GM18498 (cell line): ENCODE results near the gene GNAL.

Source experiments
- ATAC-seq: cut with Tn5 transposase; IDR thresholded peaks from one replicate; pipeline ENCODE4 v1.9.1; 2021; ENCODE audit warnings: mild to moderate bottlenecking, moderate library complexity; ENCODE audit not compliant: unreplicated experiment

Gene GNAL

DNA sequence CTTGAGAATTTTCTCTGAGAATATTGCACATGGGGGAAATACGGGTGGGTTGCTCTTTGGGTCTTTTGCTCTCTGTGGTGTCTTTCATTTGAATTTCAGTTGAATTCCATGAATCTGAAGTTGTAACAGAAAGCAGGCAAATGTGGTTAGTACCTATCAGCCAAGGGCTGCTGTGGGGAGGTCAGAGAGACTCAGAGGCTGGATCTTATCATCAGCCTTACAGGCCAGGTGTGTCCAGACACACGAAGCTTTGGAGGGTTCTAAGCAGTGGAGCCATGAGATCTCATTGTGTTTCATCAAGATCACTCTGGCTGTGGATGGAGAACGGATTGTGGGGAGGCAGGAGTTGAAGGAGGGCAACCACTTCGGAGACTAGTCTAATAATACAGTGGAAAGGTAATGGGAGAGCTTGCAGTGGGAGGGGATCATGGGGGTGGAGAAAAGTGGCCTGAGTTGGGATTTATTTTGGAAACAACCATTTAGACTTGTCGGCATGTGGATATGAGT is 68.1 kb downstream of the GNAL start:
- ATAC-seq = no peak

DNA sequence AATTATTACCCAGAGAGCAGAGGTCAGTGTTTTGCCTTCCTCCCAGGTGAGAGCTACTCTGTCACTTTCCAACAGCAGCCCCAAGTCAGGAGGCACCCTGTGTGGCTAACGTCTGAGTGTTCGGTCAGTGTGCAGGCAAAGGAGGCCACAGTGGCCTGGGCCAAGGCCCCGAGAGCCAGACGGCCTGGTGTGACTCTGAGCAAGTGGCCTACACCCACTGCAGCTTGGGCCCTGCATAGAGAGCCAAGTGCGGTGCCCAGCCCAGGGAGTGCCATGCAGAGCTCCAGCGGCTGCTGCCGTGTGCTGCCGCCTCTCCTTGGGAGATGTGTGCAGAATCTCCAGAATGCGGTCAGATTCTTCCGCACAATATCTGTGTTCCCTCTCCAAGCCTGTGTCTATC is 70.4 kb downstream of the GNAL start:
- no peak for ATAC-seq

DNA sequence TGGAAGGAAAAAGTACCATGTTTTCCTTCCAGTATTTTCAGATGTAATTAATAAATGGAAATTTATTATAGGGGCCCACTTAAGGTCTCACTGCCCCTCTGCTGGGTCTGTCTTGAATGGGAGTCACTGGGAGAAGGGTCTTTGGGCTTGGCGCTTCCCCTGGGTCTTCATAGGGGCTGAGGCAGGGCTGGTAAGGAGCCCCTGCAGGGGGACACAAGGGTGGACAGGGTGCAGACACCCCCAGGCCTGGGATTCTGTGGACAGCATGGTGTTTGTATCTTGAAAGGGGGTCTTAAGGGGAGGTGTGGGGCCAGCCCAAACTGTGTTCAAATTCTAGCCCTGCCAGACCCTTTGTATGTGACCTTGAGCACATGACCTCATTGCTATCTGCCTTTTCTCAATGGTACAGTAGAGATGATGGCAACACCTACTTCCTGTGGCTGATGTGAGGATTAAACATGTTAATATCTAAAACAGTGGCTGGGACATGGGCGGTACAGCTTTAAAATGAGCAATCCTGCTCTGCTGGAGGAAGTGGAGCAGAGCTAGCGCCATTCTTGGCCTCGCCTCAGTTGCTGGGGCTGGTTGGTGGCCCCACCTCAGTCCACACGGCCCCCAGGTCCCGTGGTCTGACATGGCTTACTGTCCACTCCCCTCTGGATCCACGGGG is 71.6 kb downstream of the GNAL start:
- no peak for ATAC-seq

DNA sequence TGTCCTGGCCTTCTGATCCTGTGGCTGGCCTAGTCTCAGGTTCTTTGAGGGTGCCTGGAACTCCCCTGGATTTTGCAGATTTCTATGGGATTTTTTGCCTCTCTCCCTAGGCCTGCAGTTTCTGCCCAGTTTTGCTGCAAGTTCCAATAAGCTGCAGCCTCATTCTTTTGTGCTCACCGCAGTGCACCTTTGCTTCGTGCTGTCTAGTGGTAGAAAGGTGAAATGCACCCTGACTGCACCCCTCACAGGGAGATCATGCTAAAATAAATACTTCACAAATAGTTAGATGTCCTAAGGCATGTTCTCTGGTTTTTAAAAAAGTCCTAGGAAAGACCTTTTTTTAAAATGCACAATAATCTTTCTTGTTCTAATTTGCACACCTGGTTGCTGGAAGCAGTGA is 72.5 kb downstream of the GNAL start:
- no peak for ATAC-seq

DNA sequence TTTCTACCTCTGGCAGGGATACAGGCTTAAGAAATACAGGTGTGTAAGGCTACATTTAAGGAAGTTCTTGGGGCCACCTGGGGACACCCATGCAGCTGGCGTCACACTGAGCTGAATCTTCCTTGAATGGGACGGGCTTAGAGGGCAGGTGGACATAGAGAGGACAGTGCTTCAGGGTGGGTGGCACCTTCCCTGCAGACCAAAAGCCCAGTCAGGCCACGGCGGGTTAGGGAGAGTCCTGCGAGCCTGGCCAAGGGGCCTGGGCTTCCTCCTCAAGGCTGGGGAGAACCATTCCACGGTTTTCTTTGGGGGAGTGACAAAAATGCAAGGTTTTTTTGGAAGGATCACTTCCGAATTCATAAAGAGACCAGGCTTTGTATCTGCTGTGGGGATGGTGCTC is 73.4 kb downstream of the GNAL start:
- ATAC-seq = no peak

DNA sequence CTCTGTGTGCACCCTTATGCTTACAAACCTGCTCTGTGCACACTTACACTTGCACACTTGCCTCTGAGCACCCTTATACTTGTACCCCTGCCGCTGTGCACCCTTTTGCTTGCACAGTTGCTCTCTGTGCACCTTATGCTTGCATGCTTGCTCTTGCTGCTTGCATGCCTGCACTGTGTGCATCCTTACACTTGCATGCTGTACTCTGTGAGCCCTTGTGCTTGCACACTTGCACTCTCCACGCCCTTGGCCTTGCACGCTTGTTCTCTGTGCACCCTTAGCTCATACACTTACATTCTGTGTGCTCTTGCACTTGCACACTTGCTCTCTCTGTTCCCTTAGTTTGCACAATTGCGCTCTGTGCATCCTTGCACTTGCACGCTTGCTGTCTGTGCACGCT is 78.3 kb downstream of the GNAL start:
- ATAC-seq = no peak

DNA sequence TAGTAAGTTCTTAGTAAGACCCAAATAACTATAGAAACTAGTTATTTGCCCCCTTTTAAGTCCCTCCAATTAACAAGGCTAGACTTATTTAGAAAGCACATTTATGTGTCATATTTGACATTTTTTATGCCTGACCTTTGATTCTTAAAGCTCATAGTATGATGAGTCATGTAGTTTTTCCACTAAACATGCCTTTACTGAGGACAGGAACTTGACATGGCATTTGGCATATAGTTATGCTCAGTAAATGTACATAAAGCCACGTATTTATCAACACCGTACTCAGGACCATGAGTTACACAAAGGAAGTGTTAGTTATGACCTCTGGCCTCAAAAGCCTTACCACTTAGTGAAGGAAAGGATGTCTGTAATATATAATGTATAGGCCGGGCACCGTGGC is 78.9 kb downstream of the GNAL start:
- no peak for ATAC-seq

DNA sequence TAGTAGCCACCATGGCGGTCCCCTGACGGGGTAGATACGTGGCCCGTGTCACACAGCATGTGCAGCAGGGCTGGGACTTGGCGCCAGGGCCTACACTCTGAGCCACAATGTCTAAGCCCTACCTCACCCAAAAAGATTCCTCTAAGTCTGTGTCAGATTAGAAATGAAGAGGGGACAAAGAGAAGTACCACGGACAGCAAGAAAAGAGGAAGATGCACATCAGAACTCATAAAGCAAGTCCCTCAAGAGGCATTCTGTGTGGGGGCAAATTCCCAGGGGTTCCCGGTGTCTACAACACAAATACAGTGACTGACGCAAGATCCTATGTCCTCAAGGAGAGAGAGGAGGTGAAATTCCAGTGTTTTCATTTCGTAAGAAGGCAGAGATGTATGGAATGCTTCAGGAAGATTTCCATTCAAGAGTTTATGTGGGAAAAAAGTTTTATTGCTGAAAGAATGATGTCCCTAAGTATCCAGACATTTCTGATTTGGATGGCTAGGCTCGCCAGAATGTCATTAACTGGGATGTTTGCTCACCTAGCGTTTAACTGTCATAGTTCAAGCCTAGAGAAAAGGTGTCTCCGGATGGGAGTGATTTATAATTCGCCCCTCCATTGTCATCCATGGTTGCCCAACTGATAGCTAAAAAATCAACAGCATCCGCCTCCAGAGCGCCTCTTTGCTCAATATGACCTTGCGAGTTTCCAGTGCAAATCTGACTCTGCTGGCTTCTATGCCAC is 86.5 kb downstream of the GNAL start:
- no peak for ATAC-seq

DNA sequence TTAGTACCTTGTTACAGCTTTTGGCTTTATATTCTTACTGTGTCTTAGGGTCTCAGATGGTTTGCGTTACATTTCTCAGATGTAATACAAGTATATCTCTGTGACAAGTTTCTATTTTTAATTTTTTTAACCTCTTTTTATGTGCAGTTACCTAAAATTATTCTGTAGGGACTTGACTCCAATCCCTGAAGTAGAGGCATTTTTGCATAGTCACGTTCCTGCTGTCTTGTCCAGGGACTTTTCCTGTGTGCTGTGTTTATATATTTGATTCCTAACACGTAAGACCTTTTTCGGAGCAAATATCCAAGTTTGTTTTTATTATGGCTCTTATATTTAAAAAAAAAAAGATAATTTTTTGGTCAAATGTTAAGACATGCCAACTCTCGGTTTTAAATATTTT is 91.0 kb downstream of the GNAL start:
- ATAC-seq = no peak

DNA sequence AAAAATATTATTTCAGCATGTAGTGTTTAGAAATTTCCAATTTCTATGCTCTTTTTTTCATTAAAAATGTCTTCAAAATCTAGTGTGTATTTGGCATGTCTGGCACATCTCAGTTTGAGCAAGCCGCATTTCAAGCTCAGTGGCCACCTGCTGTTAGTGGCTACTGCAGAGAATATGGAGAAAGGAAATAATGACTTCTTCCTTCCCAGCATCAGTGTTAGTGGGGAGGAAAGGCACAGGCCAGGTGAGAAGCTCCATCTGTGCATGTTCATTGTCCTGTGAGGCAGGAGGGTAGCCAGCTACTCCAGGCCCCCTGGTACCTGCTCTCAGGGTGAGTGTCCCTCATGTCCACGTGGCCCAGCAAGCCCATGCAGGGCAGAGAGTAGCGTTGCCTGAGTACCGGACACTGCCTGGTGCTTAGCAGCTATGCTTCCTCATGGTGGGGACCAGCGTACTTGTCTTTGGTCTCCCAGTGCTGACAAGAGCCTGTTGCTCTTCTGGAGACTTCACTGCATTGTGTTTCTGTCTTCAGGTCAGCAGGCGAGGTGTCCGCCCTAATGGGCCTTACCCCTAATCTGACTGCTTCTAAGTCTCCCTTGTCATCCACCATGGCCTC is 94.8 kb downstream of the GNAL start:
- ATAC-seq = no peak

DNA sequence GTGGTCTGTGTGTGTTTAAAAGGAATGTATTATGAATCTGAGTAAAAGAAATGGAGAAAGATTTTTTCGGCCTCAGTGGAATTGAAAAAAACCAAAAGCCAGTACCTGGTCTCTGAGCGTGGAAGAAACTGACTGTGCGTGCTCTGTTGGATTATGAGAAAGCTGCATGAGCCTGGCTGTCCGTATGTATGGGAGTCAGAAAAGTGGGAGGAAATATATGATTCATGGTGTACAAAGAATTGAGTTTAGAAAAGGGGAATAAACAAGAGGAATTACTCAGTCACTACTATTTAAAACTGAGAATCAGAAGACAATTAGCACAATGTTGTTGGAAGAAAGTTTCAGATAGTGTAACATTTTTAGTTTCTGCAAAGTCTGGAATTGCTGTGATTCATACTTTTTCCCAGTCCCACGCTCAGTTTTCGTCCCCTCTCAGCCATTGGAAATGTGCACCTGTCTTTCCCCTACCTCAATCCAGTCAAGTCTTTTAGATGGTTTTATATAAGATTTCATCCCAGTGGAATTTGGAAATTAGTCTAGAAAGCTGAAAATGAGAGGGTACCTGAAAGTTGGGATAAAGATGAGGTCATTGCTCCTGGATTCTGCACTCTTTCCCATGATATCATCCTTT is 95.7 kb downstream of the GNAL start:
- no peak for ATAC-seq

DNA sequence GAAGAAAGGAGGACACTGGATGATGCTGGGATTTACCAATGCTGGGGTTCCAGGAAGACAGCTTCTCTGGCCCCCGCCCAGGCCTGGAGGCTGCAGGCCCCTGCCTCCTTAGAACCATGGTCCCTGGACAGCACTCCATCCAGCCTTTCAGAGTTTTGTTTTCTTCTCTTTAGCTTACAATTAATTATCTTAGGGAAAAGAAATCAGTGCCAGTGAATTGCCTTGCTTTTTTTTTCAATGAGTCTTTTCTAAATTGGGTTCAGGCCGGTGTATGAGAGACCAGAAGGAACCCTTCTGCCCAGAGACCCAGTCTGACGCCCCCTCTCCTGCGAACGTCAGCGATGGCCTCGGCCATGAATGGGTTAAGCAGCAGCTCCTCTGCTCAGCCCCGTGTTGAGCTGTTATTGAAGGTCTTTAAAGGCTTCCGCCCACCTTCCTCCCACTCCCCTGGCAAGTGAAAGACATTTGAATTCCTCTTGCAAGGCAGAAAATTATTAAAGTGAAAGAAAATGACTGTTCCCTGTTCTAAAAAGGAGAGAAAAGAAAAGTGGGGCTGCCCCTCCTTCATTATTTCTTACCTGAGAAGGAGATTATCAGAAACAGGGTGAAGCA is 96.5 kb downstream of the GNAL start:
- ATAC-seq = no peak

DNA sequence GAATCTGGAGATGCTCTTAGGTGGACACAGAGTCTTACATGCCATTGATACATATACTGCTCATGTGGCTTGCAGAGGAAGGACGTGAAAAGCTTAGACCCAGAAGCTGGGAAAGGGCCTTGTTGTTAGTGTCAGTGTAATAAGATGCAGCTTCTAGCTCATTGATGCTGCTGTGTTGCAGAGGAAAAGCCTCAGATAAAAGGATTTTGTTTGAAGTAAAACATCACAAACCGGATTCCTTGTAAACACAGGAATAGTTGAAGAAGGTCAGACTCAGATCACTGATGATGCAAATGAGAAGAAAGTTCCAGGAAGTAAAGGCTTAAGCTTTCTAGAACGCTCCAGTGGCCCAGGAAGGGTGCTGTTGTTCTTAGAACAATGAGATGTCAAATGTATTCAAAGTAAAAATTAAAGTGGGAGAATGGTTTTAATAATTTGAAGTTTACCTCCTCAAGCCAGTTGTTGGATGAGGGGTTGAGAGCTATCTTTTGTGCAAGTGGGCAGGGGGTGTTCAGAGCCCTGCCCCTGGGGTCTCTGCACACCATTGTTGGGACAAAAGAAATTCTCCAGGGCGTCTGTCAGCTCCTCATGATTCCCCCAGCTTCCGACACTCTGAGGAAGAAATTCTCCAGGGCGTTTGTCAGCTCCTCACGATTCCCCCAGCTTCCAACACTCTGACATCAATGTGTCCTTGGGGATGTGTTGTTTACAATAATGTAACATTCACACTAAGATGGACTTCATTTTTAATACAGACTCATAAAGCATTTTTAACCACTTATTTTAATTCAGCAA is 100.8 kb downstream of the GNAL start:
- no peak for ATAC-seq

DNA sequence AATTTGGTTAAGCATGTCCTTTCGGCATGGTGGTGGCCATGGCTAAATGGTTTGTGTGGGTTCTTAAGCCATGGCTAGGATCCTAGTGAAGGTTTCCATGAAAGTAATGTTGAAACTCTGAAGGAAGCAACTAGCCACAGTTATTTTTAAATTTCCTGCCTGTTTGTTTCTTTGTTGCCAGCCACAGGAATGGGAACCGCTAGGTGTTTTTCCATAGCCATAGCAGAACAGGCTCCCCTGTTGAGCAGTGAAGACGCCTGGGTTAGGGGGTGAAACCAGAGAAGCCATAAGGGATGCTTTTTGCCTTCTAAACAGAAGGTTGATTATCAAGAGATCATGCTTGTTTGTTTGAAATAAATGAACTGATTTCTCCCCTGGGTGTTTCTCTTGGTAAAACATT is 102.1 kb downstream of the GNAL start:
- no peak for ATAC-seq

DNA sequence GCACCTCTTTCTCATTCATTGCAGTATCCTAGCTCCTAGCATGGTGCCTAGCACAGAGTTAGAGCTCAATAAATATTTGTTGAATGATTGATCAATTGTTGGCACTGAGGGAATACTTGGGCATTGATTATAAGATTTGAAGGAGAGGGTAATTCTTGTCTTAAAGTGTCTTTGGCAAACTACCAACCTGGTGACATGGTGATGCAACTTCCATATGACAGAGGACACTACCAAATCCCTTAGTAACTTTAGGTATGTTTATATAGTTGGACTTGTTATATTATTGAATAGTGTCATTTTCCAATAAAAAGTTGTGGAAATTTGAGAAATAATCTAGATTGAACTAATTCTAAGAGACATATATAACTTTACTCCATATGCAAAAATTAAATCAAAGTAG is 103.6 kb downstream of the GNAL start:
- no peak for ATAC-seq

DNA sequence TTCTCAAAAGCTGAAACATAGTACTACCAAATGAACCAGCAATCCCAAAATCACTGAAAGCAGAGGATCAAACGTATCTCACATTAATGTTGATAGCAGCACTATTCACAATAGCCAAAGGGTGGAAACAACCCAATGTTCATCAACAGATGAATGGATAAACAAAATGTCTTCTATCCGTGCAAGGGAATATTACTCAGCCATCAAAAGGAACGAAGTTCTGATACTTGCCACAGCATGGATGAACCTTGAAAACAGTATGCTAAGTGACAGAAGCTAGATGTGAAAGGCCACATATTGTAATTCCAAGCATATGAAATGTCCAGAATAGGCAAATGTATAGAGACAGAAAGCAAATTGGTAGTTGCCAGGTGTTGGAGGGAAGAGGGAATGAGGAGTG is 105.1 kb downstream of the GNAL start:
- no peak for ATAC-seq

DNA sequence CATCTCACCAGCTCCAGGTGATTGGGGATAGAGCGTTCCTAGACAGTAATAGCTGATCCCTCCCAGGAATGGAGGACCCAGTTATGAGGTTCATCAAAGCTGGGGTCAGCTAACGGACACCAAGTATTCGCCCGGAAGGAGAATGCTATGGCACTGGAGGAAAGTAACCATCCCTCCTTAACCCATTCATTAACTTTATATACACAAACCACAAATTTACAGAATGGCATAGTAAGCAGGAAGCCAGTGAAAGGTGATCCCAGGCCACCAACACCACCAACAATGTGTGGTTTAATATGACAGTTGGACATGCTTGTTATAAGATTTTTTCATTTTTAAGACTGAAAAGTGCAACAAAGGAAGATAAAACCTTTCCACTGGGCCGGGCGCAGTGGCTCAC is 106.9 kb downstream of the GNAL start:
- ATAC-seq = no peak

DNA sequence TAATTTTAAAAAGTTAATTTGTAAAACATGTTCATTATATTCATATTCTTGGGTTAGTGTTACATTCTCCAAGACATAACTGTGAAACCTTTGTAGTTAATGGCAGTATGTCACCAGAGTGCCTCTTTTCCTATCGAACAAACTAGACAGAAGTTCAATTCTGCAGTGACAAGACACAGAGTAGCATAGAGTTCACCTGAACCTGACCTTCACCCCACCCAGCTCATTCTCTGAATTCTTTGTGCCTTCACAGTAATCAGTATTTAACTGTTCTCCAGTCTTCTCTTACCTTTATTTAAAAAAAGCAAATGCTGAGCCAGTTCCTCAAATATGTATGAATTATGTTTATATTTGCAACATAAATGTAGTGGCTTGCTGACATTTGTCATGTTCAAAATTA is 109.2 kb downstream of the GNAL start:
- no peak for ATAC-seq

DNA sequence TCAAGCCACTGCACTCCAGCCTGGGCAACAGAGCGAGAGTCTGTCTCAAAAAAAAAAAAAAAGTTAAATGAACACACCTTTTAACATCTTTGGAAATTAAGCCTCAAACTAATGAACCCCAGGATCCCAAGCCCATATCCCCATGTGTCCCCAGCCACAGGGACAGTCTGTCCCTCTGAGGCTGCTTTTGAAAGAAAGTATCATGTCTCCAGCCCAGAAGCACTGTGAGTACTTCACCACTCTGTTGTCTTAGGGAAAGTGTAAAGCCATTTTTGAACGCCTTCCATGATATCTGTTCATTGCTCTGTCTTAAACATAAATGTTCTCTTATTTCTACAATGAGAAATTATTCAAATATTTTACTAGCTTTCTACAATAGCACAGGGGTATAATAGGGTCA is 110.0 kb downstream of the GNAL start:
- ATAC-seq = no peak

DNA sequence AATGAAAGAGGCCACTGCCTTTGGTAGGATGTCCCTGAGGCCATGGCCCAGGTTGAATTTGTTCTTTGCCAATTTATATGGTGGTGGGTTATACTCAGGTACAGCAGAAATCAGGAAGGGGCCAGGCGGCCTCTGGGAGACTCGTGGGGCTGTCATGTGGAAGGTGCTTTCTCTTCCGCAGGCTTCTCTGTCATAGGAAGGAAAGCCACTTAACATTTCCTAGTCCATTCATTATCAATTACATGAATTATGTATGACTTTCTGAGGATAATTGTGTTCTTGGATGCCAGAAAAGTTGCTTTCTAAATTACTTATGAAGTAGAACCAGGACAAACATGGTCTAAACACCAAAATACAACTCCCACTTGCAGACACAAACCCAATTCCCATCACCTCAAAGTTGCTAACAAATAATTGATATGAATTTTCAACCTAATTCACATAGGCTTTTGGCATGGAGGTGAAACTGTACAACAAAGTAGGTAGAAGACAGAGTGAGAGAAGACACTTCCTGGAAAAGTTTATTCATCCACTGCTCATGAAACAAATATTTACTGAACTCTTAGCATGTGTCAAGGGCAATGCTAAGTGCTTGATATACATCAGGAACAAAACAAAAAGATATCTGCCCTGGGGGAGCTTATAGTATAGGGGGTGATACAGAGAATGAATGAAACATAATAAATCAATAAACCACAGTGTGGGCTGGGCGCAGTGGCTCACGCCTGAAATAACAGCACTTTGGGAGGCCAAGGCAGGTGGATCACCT is 111.7 kb downstream of the GNAL start:
- no peak for ATAC-seq
